Measurements from ENCODE around the gene RAB7B. TPM values are rescaled to one million over a fixed set of nuclear protein-coding genes. Genes with fewer than 3 reads are reported as not detected.

The RAB7B gene
- total RNA-seq, 1 experiment from 2014 or later = 0.22 TPM

GRCh38 chr1:206001476-206001888 lies 1.7 kb downstream of the RAB7B start:
- peak; percentile 73 for DNase-seq (ENCODE audit: low read depth, low spot score)
- Histone ChIP-seq H3K27me3 (ENCODE audit: insufficient read depth, low read length) (no peaks in the 10 kb centered on the region), H3K4me1 (ENCODE audit: control insufficient read depth in 1 of 2, insufficient read depth in 2 of 2, low read length in 2 of 2) (peaks cover 33 to 47% of the 10 kb centered on the region in 2 experiments), H4K20me1 (ENCODE audit: insufficient read depth) (no peaks in the 10 kb centered on the region), H3K79me2 (ENCODE audit: insufficient read depth, low read length) (no peaks in the 10 kb centered on the region), H3K27ac (ENCODE audit: low read depth, low read length) (peak overlapping the region; percentile 33; the same call in 1 of the 2 replicates), H3K4me3 (replicated peaks in 1 of 2; ENCODE audit: low read depth in 1 of 2, low read length in 2 of 2) (peak overlapping the region in 1 of 2 experiments; percentile 38; a peak in 3 of 4 replicates), H3K4me2 (ENCODE audit: low read length) (peak overlapping the region; percentile 78), H3K9ac (ENCODE audit: low read length) (peak overlapping the region; percentile 18; the same call in 1 of the 2 replicates), H3K9me3 (ENCODE audit: control insufficient read depth in 1 of 2, insufficient read depth in 1 of 2, low read depth in 1 of 2, low read length in 2 of 2) (no peaks in the 10 kb centered on the region), H3K9me2 (ENCODE audit: insufficient read depth) (no peaks in the 10 kb centered on the region), H2AFZ (ENCODE audit: low read depth, low read length, poor library complexity, severe bottlenecking) (no peak overlapping the region), H3K36me3 (ENCODE audit: control insufficient read depth in 1 of 2, insufficient read depth in 2 of 2, low read length in 2 of 2) (no peaks in the 10 kb centered on the region)
- ChIA-PET CTCF (interaction anchor here (1.1 to 2.2 kb wide), 2 partner anchors 24 to 29 kb away, joined by 5 to 7 read pairs; no protein-coding TSS in a partner anchor), RAD21 (ENCODE audit: low non-redundant PET in 1 of 2, low total read pairs in 2 of 2, uncharacterized antibody in 2 of 2, unreplicated experiment in 2 of 2) (no interaction called here), POLR2A (no interaction called here)
- peak; percentile 85 for ATAC-seq
- BruUV-seq (replicated peaks) = no TSS peak
- intact Hi-C loops (cut with micrococcal nuclease) = no loop called here
- TF ChIP-seq ZNF274 (IDR thresholded peaks at IDR 0.05; ENCODE audit: low read depth, low read length) (no peak), ATF3 (IDR thresholded peaks at IDR 0.05) (no peak; the same call in 1 of the 2 replicates), FOSL1 (IDR thresholded peaks at IDR 0.05; ENCODE audit: low read depth) (peak; percentile 92), CEBPB (IDR thresholded peaks at IDR 0.05; ENCODE audit: low read depth) (peak; percentile 77), CTCF (IDR thresholded peaks at IDR 0.05 in 2 of 3, conservative IDR thresholded peaks at IDR 0.05 in 1 of 3; ENCODE audit: borderline replicate concordance in 1 of 3, insufficient read depth in 1 of 3, low read depth in 2 of 3, low read length in 2 of 3) (no peak), EZH2phosphoT487 (IDR thresholded peaks at IDR 0.05; ENCODE audit: borderline replicate concordance) (no peak), JUND (IDR thresholded peaks at IDR 0.05) (peak; percentile 93), POLR2AphosphoS5 (IDR thresholded peaks at IDR 0.05; ENCODE audit: low read depth, low read length) (peak; percentile 25; the same call in 1 of the 2 replicates), ZFX (IDR thresholded peaks at IDR 0.05) (no peak), YY1 (IDR thresholded peaks at IDR 0.05; ENCODE audit: extremely low read depth, insufficient replicate concordance, low read depth, low read length) (no peak), EGR1 (IDR thresholded peaks at IDR 0.05; ENCODE audit: low read depth) (peak; percentile 96), ELF1 (IDR thresholded peaks at IDR 0.05; ENCODE audit: borderline replicate concordance, low read depth) (no peak), CBX3 (IDR thresholded peaks at IDR 0.05; ENCODE audit: low read depth) (peak; percentile 75; the same call in 1 of the 2 replicates), SP1 (IDR thresholded peaks at IDR 0.05; ENCODE audit: low read depth) (peak; percentile 78), SIN3A (IDR thresholded peaks at IDR 0.05; ENCODE audit: low read depth) (peak; percentile 40; the same call in 1 of the 2 replicates), SRF (IDR thresholded peaks at IDR 0.05; ENCODE audit: low read depth) (no peak)
